Peyer's patch (tissue), 4 donors: ENCODE results near the gene TPCN2. TPM values are rescaled to one million over a fixed set of nuclear protein-coding genes. Genes with fewer than 3 reads are reported as not detected.
A peak's percentile ranks its signal among the peaks of the same experiment; 100 is the strongest.

ENCODE experiments used
- DNase-seq, 3 donors: peaks; one replicate each; pipeline ENCODE4 v3.0.0-alpha.2; 2017 to 2019
- H3K27ac ChIP-seq, 4 donors: fragments of 200-600 bp; sonication (generic); one replicate each; pipeline ENCODE4 v1.5.1; 2016 to 2019
- H3K27me3 ChIP-seq, 2 donors: fragments of 200-600 bp; sonication (generic); one replicate each; pipeline ENCODE4 v1.5.1; 2019
- H3K36me3 ChIP-seq, 3 donors: fragments of 200-600 bp; sonication (generic); one replicate each; pipeline ENCODE4 v1.5.1; 2016 to 2019
- H3K4me1 ChIP-seq, 4 donors: fragments of 200-600 bp; sonication (generic); one replicate each; pipeline ENCODE4 v1.5.1; 2016 to 2019
- H3K4me3 ChIP-seq, 4 donors: fragments of 200-600 bp; sonication (generic); 1 replicate in 3 of 4; 2 replicates in 1 of 4; pipeline ENCODE4 v1.5.1; 2016 to 2019; ENCODE audit warnings: mild to moderate bottlenecking in 1 of 4
- H3K9me3 ChIP-seq, 4 donors: fragments of 200-600 bp; sonication (generic); one replicate each; pipeline ENCODE4 v1.5.1; 2016 to 2019; ENCODE audit warnings: mild to moderate bottlenecking in 1 of 4
- CTCF ChIP-seq, 6 experiments: fragments of 450-650 bp in 4 of 6; fragments of 200-600 bp in 2 of 6; sonication (generic) in 1 of 6; IDR thresholded peaks; one replicate each; pipeline ENCODE4 v1.5.1; 2017 to 2019; ENCODE audit warnings: antibody characterized with exemption in 6 of 6, mild to moderate bottlenecking in 3 of 6, moderate library complexity in 1 of 6
- POLR2A ChIP-seq, 2 donors: fragments of 450-650 bp; IDR thresholded peaks; one replicate each; pipeline ENCODE4 v1.5.1; 2017; ENCODE audit warnings: antibody characterized with exemption in 2 of 2, mild to moderate bottlenecking in 2 of 2, moderate library complexity in 2 of 2
- total RNA-seq, 4 donors: library from RNA; depleted of rRNA; stranded (reverse); fragments of >200 nt; gene quantifications; one replicate each; pipeline ENCODE4 v1.1.0, GENCODE V29; 2016

Gene TPCN2
- total RNA-seq, 4 donors from 2014 or later = 22.4 to 42.5 (median 33.0) TPM

GRCh38 chr11:69122630-69123431, 74.1 kb downstream of the TPCN2 start:
- H3K9me3 ChIP-seq = no peaks in the 10 kb centered on the region
- H3K27ac ChIP-seq = peak overlapping the region in 2 of 4 donors; percentile 9 to 51
- peaks cover 0 to 16% (median 0%) of the 10 kb centered on the region in 4 donors for H3K4me1 ChIP-seq
- no peaks in the 10 kb centered on the region for H3K27me3 ChIP-seq
- peak overlapping the region in 2 of 4 donors; percentile 3 to 8 for H3K4me3 ChIP-seq
- DNase-seq = peak; percentile 22 to 88 (median 86)
- H3K36me3 ChIP-seq = no peaks in the 10 kb centered on the region
- no peak for TF ChIP-seq POLR2A (IDR thresholded peaks at IDR 0.05)
- TF ChIP-seq CTCF (IDR thresholded peaks at IDR 0.05) = no peak

GRCh38 chr11:69123593-69124545, 75.1 kb downstream of the TPCN2 start:
- peak in 1 of 3 donors; percentile 42 for DNase-seq
- no peaks in the 10 kb centered on the region for H3K36me3 ChIP-seq
- H3K27me3 ChIP-seq = no peaks in the 10 kb centered on the region
- TF ChIP-seq CTCF (IDR thresholded peaks at IDR 0.05) (no peak), POLR2A (IDR thresholded peaks at IDR 0.05) (no peak)
- H3K4me3 ChIP-seq = no peak overlapping the region
- peak overlapping the region in 1 of 4 donors; percentile 51 for H3K27ac ChIP-seq
- no peaks in the 10 kb centered on the region for H3K9me3 ChIP-seq
- peaks cover 0 to 16% (median 0%) of the 10 kb centered on the region in 4 donors for H3K4me1 ChIP-seq

GRCh38 chr11:69125861-69126260, 77.1 kb downstream of the TPCN2 start:
- H3K4me1 ChIP-seq = peaks cover 0 to 16% (median 0%) of the 10 kb centered on the region in 4 donors
- no peak overlapping the region for H3K27ac ChIP-seq
- TF ChIP-seq CTCF (IDR thresholded peaks at IDR 0.05) = no peak
- no peak for TF ChIP-seq POLR2A (IDR thresholded peaks at IDR 0.05)

GRCh38 chr11:69126286-69126685, 77.6 kb downstream of the TPCN2 start:
- Histone ChIP-seq H3K36me3 (no peaks in the 10 kb centered on the region), H3K27ac (no peak overlapping the region)
- DNase-seq = peak in 1 of 3 donors; percentile 38

More at GRCh38 chr11:69125861-69126260, 77.1 kb downstream of the TPCN2 start:
- Histone ChIP-seq H3K4me3 (no peak overlapping the region), H3K27me3 (no peaks in the 10 kb centered on the region), H3K9me3 (no peaks in the 10 kb centered on the region), H3K36me3 (no peaks in the 10 kb centered on the region)
- peak in 1 of 3 donors; percentile 19 for DNase-seq

More at GRCh38 chr11:69126286-69126685, 77.6 kb downstream of the TPCN2 start:
- H3K4me3 ChIP-seq = no peak overlapping the region
- TF ChIP-seq CTCF (IDR thresholded peaks at IDR 0.05) (no peak), POLR2A (IDR thresholded peaks at IDR 0.05) (no peak)
- no peaks in the 10 kb centered on the region for H3K9me3 ChIP-seq
- no peaks in the 10 kb centered on the region for H3K27me3 ChIP-seq
- peaks cover 0 to 16% (median 0%) of the 10 kb centered on the region in 4 donors for H3K4me1 ChIP-seq
